ENCODE data around the gene XKR7.

XKR7 gene

DNA sequence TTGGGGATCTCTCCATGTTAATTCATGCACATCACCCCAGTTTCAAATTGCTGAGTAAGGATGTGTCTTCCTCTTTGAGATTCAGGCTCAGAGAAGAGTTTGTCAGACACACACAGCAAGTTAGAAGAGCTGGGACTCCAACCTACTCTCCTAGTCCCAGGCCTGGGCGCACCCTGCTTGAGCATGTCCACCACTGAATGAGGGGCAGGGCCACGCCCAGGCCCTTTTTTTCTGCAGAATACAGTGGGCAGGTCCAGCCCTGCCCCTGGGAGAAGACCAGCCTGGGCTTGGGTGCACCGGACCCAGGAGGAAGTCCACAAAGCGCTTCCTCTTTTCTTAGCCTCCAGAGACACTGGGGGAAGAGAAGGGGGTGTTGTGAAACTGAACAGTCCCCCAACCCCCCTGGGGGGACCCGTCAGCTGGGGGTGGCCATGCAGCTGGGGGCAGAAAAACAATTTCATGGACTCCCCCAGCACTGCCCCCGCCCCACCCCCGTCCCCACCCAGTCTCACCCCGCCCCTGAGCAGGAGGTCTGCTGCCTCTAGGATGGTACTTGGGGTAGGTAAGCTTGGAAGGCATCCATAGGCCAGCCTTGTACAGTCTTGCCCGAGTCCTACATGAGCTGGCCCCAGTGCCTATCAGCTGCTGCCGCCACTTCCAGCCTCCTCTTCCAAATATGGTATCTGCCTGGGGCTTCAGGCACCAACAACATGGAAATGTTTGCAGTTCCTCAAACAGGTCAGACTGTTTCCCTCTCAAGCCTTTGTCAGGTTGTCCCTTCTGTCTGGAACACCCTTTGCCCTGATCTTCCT, 72.4 kb downstream of the XKR7 start:
- DNase-seq (ENCODE audit: low read depth): no peak

- no peak for DNase-seq (ENCODE audit: low read depth)
These were observed 78.0 kb downstream of the XKR7 start for GRCh38 chr20:32045999-32046398.

GRCh38 chr20:32050324-32050841, 82.4 kb downstream of the XKR7 start:
- DNase-seq (ENCODE audit: low read depth): no peak

DNA sequence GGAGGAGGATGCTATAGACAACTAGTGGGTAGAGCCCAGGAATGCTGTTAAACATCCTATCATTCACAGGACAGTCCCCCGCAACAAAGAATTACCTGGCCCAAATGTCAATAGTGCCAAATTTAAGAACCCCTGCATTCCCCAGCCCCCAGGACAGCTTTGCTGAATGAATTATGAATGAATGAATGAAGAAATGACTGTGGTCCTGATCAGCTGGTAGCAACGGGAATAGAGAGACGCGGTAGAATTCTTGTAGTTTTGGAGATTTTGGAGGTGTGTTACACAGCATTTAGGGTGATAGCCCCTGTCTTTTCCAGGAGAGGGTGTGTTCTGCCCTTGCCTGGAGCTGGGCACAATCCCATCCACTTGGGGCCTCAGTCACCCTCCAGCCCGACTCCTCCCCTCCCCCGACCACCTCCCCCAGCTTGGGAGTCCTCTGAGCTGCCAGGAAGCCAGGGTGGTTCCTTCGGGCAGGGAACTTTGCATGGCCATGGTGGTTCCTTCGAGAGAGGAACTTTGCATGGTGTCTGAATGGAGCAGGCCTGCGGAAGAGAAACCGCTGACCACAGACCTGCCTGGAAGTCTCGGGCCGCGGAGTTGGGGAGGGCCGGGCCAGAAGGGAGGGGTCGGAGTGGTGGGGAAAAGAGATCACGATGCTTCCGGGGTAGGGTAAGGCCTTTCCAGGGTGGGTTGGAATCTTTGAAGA, 83.1 kb downstream of the XKR7 start:
- no peak for DNase-seq (ENCODE audit: low read depth)

DNA sequence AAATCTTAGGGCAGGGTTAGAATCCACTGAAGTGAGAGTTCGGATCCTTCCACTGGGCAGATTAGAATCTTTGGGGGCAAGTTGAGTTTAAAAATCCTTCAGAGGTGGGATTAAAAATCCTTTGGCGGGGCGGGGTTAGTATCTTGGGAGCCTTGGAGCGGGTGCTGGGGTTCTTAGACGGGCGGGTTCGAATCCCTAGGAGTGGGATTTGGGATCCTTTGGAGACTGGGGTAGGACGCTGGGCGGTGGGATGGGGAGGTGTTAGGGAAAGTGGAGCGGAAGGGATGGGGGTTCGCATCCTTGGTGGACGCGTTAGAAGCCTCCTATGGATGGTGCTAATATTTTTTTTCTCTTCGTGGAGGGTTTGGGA, 83.8 kb downstream of the XKR7 start:
- DNase-seq (ENCODE audit: low read depth): no peak

GRCh38 chr20:32052090-32052777, 84.3 kb downstream of the XKR7 start, which contains the start of gene HCK:
TSS of gene HCK (plus strand) at chr20:32052242.
- DNase-seq (ENCODE audit: low read depth): no peak

GRCh38 chr20:32052778-32053362, 84.9 kb downstream of the XKR7 start:
- DNase-seq (ENCODE audit: low read depth): no peak
